ENCODE results near the gene MRGPRF. TPM values are rescaled to one million over a fixed set of nuclear protein-coding genes. Genes with fewer than 3 reads are reported as not detected.
A peak's percentile ranks its signal among the peaks of the same experiment; 100 is the strongest.

MRGPRF gene
- total and polyA plus RNA-seq, 5 donors from 2014 or later = not detected

- Mint-ChIP-seq H3K4me1 (peaks cover 0 to 26% (median 13%) of the 10 kb centered on the region in 4 donors), H3K9me3 (peaks cover 0 to 2% (median 0%) of the 10 kb centered on the region in 7 donors), H3K36me3 (no peaks in the 10 kb centered on the region), H3K27me3 (peaks cover 4% of the 10 kb centered on the region), H3K4me3 (no peak overlapping the region), H3K27ac (no peak overlapping the region)
- DNase-seq (no peak), ATAC-seq (ENCODE audit: low read depth in 2 of 2) (peak in 1 of 2 donors; percentile 22)
- Histone ChIP-seq H3K36me3 (ENCODE audit: control insufficient read depth, insufficient read depth, low read length) (no peaks in the 10 kb centered on the region), H3K9me3 (ENCODE audit: control insufficient read depth in 2 of 2, low read length in 2 of 2) (no peaks in the 10 kb centered on the region), H3K27me3 (ENCODE audit: control insufficient read depth, insufficient read depth, low read length) (no peaks in the 10 kb centered on the region), H3K4me1 (ENCODE audit: control insufficient read depth, insufficient read depth, low read length, poor library complexity, severe bottlenecking) (peaks cover 8% of the 10 kb centered on the region), H3K27ac (ENCODE audit: insufficient read depth, low read length, poor library complexity, severe bottlenecking) (no peak overlapping the region), H3K4me3 (ENCODE audit: low read depth, low read length) (no peak overlapping the region)
Measured at GRCh38 chr11:68963779-68964178, 49.3 kb downstream of the MRGPRF start.

- peak overlapping the region; percentile 69 to 92 (median 71) for H3K27ac Mint-ChIP-seq
- H3K36me3 ChIP-seq (ENCODE audit: control insufficient read depth, insufficient read depth, low read length) = no peaks in the 10 kb centered on the region
- H3K27me3 Mint-ChIP-seq = peaks cover 12% of the 10 kb centered on the region
- peaks cover 0 to 26% (median 13%) of the 10 kb centered on the region in 4 donors for H3K4me1 Mint-ChIP-seq
- no peak overlapping the region for H3K4me3 ChIP-seq (ENCODE audit: low read depth, low read length)
- no peaks in the 10 kb centered on the region for H3K27me3 ChIP-seq (ENCODE audit: control insufficient read depth, insufficient read depth, low read length)
- H3K27ac ChIP-seq (ENCODE audit: insufficient read depth, low read length, poor library complexity, severe bottlenecking) = no peak overlapping the region
- DNase-seq = peak in 2 of 3 donors; percentile 26 to 58
- no peaks in the 10 kb centered on the region for H3K9me3 ChIP-seq (ENCODE audit: control insufficient read depth in 2 of 2, low read length in 2 of 2)
- peaks cover 0 to 2% (median 0%) of the 10 kb centered on the region in 7 donors for H3K9me3 Mint-ChIP-seq
- H3K4me3 Mint-ChIP-seq = peak overlapping the region in 3 of 4 donors; percentile 14 to 72 (median 59)
- peaks cover 8% of the 10 kb centered on the region for H3K4me1 ChIP-seq (ENCODE audit: control insufficient read depth, insufficient read depth, low read length, poor library complexity, severe bottlenecking)
- no peaks in the 10 kb centered on the region for H3K36me3 Mint-ChIP-seq
- ATAC-seq (ENCODE audit: low read depth in 2 of 2) = peak; percentile 29 to 61
Measured at GRCh38 chr11:68962527-68963250, 50.4 kb downstream of the MRGPRF start.

- no peak overlapping the region for H3K4me3 ChIP-seq (ENCODE audit: low read depth, low read length)
- Mint-ChIP-seq H3K27me3 (peaks cover 13% of the 10 kb centered on the region), H3K9me3 (peaks cover 0 to 2% (median 0%) of the 10 kb centered on the region in 7 donors), H3K4me3 (no peak overlapping the region), H3K27ac (no peak overlapping the region), H3K36me3 (no peaks in the 10 kb centered on the region), H3K4me1 (peaks cover 0 to 23% (median 13%) of the 10 kb centered on the region in 4 donors)
- H3K4me1 ChIP-seq (ENCODE audit: control insufficient read depth, insufficient read depth, low read length, poor library complexity, severe bottlenecking) = peaks cover 10% of the 10 kb centered on the region
- no peaks in the 10 kb centered on the region for H3K27me3 ChIP-seq (ENCODE audit: control insufficient read depth, insufficient read depth, low read length)
- ATAC-seq (ENCODE audit: low read depth in 2 of 2) = no peak
- no peaks in the 10 kb centered on the region for H3K36me3 ChIP-seq (ENCODE audit: control insufficient read depth, insufficient read depth, low read length)
- DNase-seq = no peak
- no peaks in the 10 kb centered on the region for H3K9me3 ChIP-seq (ENCODE audit: control insufficient read depth in 2 of 2, low read length in 2 of 2)
- no peak overlapping the region for H3K27ac ChIP-seq (ENCODE audit: insufficient read depth, low read length, poor library complexity, severe bottlenecking)
Measured at GRCh38 chr11:68961245-68961644, 51.8 kb downstream of the MRGPRF start.

- ATAC-seq (ENCODE audit: low read depth in 2 of 2) (no peak), DNase-seq (no peak)
- Histone ChIP-seq H3K4me3 (ENCODE audit: low read depth, low read length) (no peak overlapping the region), H3K27me3 (ENCODE audit: control insufficient read depth, insufficient read depth, low read length) (no peaks in the 10 kb centered on the region), H3K4me1 (ENCODE audit: control insufficient read depth, insufficient read depth, low read length, poor library complexity, severe bottlenecking) (peaks cover 11% of the 10 kb centered on the region), H3K27ac (ENCODE audit: insufficient read depth, low read length, poor library complexity, severe bottlenecking) (no peak overlapping the region), H3K9me3 (ENCODE audit: control insufficient read depth in 2 of 2, low read length in 2 of 2) (no peaks in the 10 kb centered on the region), H3K36me3 (ENCODE audit: control insufficient read depth, insufficient read depth, low read length) (no peaks in the 10 kb centered on the region)
- peaks cover 0 to 2% (median 0%) of the 10 kb centered on the region in 7 donors for H3K9me3 Mint-ChIP-seq
- H3K4me1 Mint-ChIP-seq = peaks cover 0 to 17% (median 7%) of the 10 kb centered on the region in 4 donors
- H3K27ac Mint-ChIP-seq = no peak overlapping the region
- H3K27me3 Mint-ChIP-seq = peaks cover 9% of the 10 kb centered on the region
- H3K36me3 Mint-ChIP-seq = no peaks in the 10 kb centered on the region
- H3K4me3 Mint-ChIP-seq = no peak overlapping the region
Measured at GRCh38 chr11:68960294-68961071, 52.6 kb downstream of the MRGPRF start.

- H3K4me3 Mint-ChIP-seq = no peak overlapping the region
- H3K27me3 ChIP-seq (ENCODE audit: control insufficient read depth, insufficient read depth, low read length) = no peaks in the 10 kb centered on the region
- H3K4me3 ChIP-seq (ENCODE audit: low read depth, low read length) = no peak overlapping the region
- no peaks in the 10 kb centered on the region for H3K36me3 Mint-ChIP-seq
- peaks cover 0 to 2% (median 0%) of the 10 kb centered on the region in 7 donors for H3K9me3 Mint-ChIP-seq
- no peaks in the 10 kb centered on the region for H3K9me3 ChIP-seq (ENCODE audit: control insufficient read depth in 2 of 2, low read length in 2 of 2)
- H3K27me3 Mint-ChIP-seq = peaks cover 9% of the 10 kb centered on the region
- DNase-seq (no peak), ATAC-seq (ENCODE audit: low read depth in 2 of 2) (no peak)
- H3K4me1 ChIP-seq (ENCODE audit: control insufficient read depth, insufficient read depth, low read length, poor library complexity, severe bottlenecking) = peaks cover 11% of the 10 kb centered on the region
- no peaks in the 10 kb centered on the region for H3K36me3 ChIP-seq (ENCODE audit: control insufficient read depth, insufficient read depth, low read length)
- H3K27ac ChIP-seq (ENCODE audit: insufficient read depth, low read length, poor library complexity, severe bottlenecking) = no peak overlapping the region
- peaks cover 0 to 20% (median 6%) of the 10 kb centered on the region in 4 donors for H3K4me1 Mint-ChIP-seq
- peak overlapping the region in 1 of 3 donors; percentile 56 for H3K27ac Mint-ChIP-seq
Measured at GRCh38 chr11:68959465-68960293, 53.4 kb downstream of the MRGPRF start.

- H3K27me3 Mint-ChIP-seq = peaks cover 9% of the 10 kb centered on the region
- no peaks in the 10 kb centered on the region for H3K27me3 ChIP-seq (ENCODE audit: control insufficient read depth, insufficient read depth, low read length)
- ATAC-seq (ENCODE audit: low read depth in 2 of 2) (no peak), DNase-seq (no peak)
- H3K36me3 Mint-ChIP-seq = no peaks in the 10 kb centered on the region
- no peak overlapping the region for H3K27ac ChIP-seq (ENCODE audit: insufficient read depth, low read length, poor library complexity, severe bottlenecking)
- H3K36me3 ChIP-seq (ENCODE audit: control insufficient read depth, insufficient read depth, low read length) = no peaks in the 10 kb centered on the region
- H3K4me3 Mint-ChIP-seq = no peak overlapping the region
- H3K4me1 Mint-ChIP-seq = peaks cover 0 to 12% (median 5%) of the 10 kb centered on the region in 4 donors
- H3K9me3 Mint-ChIP-seq = no peaks in the 10 kb centered on the region
- H3K4me3 ChIP-seq (ENCODE audit: low read depth, low read length) = no peak overlapping the region
- H3K9me3 ChIP-seq (ENCODE audit: control insufficient read depth in 2 of 2, low read length in 2 of 2) = no peaks in the 10 kb centered on the region
- peaks cover 7% of the 10 kb centered on the region for H3K4me1 ChIP-seq (ENCODE audit: control insufficient read depth, insufficient read depth, low read length, poor library complexity, severe bottlenecking)
- H3K27ac Mint-ChIP-seq = no peak overlapping the region
Measured at GRCh38 chr11:68958211-68958610, 54.8 kb downstream of the MRGPRF start.

GRCh38 chr11:68956547-68957254 lies 56.3 kb downstream of the MRGPRF start:
- Mint-ChIP-seq H3K9me3 (no peaks in the 10 kb centered on the region), H3K36me3 (no peaks in the 10 kb centered on the region), H3K27ac (peak overlapping the region in 1 of 3 donors; percentile 29), H3K4me1 (peaks cover 0 to 4% (median under 1%) of the 10 kb centered on the region in 4 donors), H3K27me3 (peaks cover 9% of the 10 kb centered on the region), H3K4me3 (no peak overlapping the region)
- no peak for DNase-seq
- Histone ChIP-seq H3K4me1 (ENCODE audit: control insufficient read depth, insufficient read depth, low read length, poor library complexity, severe bottlenecking) (peaks cover 3% of the 10 kb centered on the region), H3K27ac (ENCODE audit: insufficient read depth, low read length, poor library complexity, severe bottlenecking) (no peak overlapping the region), H3K4me3 (ENCODE audit: low read depth, low read length) (no peak overlapping the region), H3K36me3 (ENCODE audit: control insufficient read depth, insufficient read depth, low read length) (no peaks in the 10 kb centered on the region), H3K9me3 (ENCODE audit: control insufficient read depth in 2 of 2, low read length in 2 of 2) (no peaks in the 10 kb centered on the region), H3K27me3 (ENCODE audit: control insufficient read depth, insufficient read depth, low read length) (no peaks in the 10 kb centered on the region)
- no peak for ATAC-seq (ENCODE audit: low read depth in 2 of 2)

Measured in CD4-positive, CD25-positive, alpha-beta regulatory T cell (primary cell).